ENCODE measurements around the gene GYS1. TPM values are rescaled to one million over a fixed set of nuclear protein-coding genes. Genes with fewer than 3 reads are reported as not detected.

Gene GYS1
- polyA plus RNA-seq, 1 experiment: 19.5 TPM

- TF ChIP-seq CTCF (IDR thresholded peaks at IDR 0.05; ENCODE audit: low read depth, low read length): no peak
- H3K9me3 ChIP-seq (ENCODE audit: control insufficient read depth, insufficient read depth, low read length): peaks cover 3% of the 10 kb centered on the region; the same call in 1 of the 2 replicates
- no peaks in the 10 kb centered on the region for H3K27me3 ChIP-seq (ENCODE audit: control insufficient read depth, insufficient read depth, low read length)
- ChIA-PET POLR2A (interaction anchor here (1.3 kb wide), 1 partner anchor 91 kb away, joined by 4 read pairs; the partner anchor contains the start of gene PPP1R15A), CTCF (no interaction called here)
- H3K4me3 ChIP-seq (ENCODE audit: low read depth, low read length): no peak overlapping the region
- peak overlapping the region; percentile 98 for H3K27ac ChIP-seq (ENCODE audit: low read depth, low read length)
- no peak for DNase-seq (ENCODE audit: low read depth, low spot score)
These were observed 30.3 kb downstream of the GYS1 start for GRCh38 chr19:48962849-48963165.

GRCh38 chr19:48962029-48962848 is 30.9 kb downstream of the GYS1 start:
- no peak for TF ChIP-seq CTCF (IDR thresholded peaks at IDR 0.05; ENCODE audit: low read depth, low read length)
- no peak overlapping the region for H3K4me3 ChIP-seq (ENCODE audit: low read depth, low read length)
- ChIA-PET POLR2A (interaction anchor here (0.6 to 1.3 kb wide), 4 partner anchors 14 to 90 kb away, joined by 4 to 11 read pairs (median 4); partner anchors contain the start of gene PPP1R15A), CTCF (interaction anchor here (0.7 kb wide), 1 partner anchor 119 kb away, joined by 3 read pairs; no protein-coding TSS in a partner anchor)
- H3K27ac ChIP-seq (ENCODE audit: low read depth, low read length): peak overlapping the region; percentile 65
- DNase-seq (ENCODE audit: low read depth, low spot score): no peak
- peaks cover 3% of the 10 kb centered on the region; the same call in 1 of the 2 replicates for H3K9me3 ChIP-seq (ENCODE audit: control insufficient read depth, insufficient read depth, low read length)
- H3K27me3 ChIP-seq (ENCODE audit: control insufficient read depth, insufficient read depth, low read length): no peaks in the 10 kb centered on the region

DNA sequence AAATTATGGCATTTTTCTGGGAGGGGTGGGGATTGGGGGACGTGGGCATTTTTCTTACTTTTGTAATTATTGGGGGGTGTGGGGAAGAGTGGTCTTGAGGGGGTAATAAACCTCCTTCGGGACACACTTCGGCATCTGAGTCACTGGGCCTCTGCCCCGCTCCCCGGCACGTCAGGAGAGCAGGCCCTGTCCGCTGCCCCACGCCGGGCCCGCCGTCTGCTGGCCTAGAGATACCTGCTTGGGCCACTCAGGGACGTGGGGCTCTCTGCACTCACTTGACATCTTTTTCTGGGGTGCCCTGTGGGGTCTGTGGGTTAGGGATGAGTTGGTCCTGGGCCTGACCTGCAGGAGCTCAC is 31.5 kb downstream of the GYS1 start:
- Histone ChIP-seq H3K4me3 (ENCODE audit: low read depth, low read length) (no peak overlapping the region), H3K27ac (ENCODE audit: low read depth, low read length) (peak overlapping the region; percentile 65), H3K27me3 (ENCODE audit: control insufficient read depth, insufficient read depth, low read length) (no peaks in the 10 kb centered on the region), H3K9me3 (ENCODE audit: control insufficient read depth, insufficient read depth, low read length) (peaks cover 3% of the 10 kb centered on the region; the same call in 1 of the 2 replicates)
- ChIA-PET CTCF (interaction anchor here (0.7 kb wide), 1 partner anchor 119 kb away, joined by 3 read pairs; no protein-coding TSS in a partner anchor), POLR2A (interaction anchor here (0.6 to 1.3 kb wide), 4 partner anchors 14 to 90 kb away, joined by 4 to 11 read pairs (median 4); partner anchors contain the start of gene PPP1R15A)
- DNase-seq (ENCODE audit: low read depth, low spot score): no peak
- TF ChIP-seq CTCF (IDR thresholded peaks at IDR 0.05; ENCODE audit: low read depth, low read length): no peak

DNA sequence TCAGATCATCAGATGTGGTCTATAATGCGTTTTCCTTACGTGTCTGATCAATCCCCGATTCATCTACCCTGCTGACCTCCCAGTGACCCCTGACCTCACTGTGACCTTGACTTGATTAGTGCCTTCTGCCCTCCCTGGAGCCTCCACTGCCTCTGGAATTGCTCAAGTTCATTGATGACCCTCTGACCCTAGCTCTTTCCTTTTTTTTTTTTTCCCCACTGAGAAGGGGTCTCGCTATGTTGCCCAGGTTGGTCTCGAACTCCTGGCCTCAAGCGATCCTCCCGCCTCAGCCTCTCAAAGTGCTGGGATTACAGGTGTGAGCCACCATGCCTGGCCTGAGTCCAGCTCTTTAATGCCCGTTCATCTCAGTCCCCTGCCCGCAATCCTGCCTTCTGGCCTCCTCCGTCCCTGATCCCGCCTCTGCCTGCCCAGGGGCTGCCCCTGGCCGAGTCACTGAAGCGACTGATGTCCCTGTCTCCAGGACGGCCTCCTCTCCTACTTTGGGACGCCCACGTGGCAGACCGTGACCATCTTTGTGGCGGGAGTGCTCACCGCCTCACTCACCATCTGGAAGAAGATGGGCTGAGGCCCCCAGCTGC is 32.0 kb downstream of the GYS1 start:
- Histone ChIP-seq H3K27ac (ENCODE audit: low read depth, low read length) (no peak overlapping the region), H3K4me3 (ENCODE audit: low read depth, low read length) (no peak overlapping the region), H3K27me3 (ENCODE audit: control insufficient read depth, insufficient read depth, low read length) (no peaks in the 10 kb centered on the region), H3K9me3 (ENCODE audit: control insufficient read depth, insufficient read depth, low read length) (peaks cover 3% of the 10 kb centered on the region; the same call in 1 of the 2 replicates)
- DNase-seq (ENCODE audit: low read depth, low spot score): no peak
- CTCF ChIA-PET: interaction anchor here (0.7 to 1.6 kb wide), 3 partner anchors 10 to 173 kb away, joined by 3 to 10 read pairs (median 3); no protein-coding TSS in a partner anchor
- POLR2A ChIA-PET: interaction anchor here (0.6 to 1.3 kb wide), 4 partner anchors 20 to 90 kb away, joined by 3 to 4 read pairs (median 4); partner anchors contain the start of gene PPP1R15A
- TF ChIP-seq CTCF (IDR thresholded peaks at IDR 0.05; ENCODE audit: low read depth, low read length): no peak

Data from AG04450 (cell line).